H1 (cell line): ENCODE measurements around the gene GPX4. TPM values are rescaled to one million over a fixed set of nuclear protein-coding genes. Genes with fewer than 3 reads are reported as not detected.

Source experiments
- CTCF ChIA-PET: fragments of 300-600 bp; sonication (Branson Sonifier 250); formaldehyde crosslinking; loops from one replicate; lab custom pipeline; 2021; ENCODE audit not compliant: partially characterized antibody; lab: Charles Lee
- POLR2A ChIA-PET: fragments of 300-600 bp; sonication (Branson Sonifier 250); formaldehyde crosslinking; loops from one replicate; lab custom pipeline; 2021; ENCODE audit warnings: inconsistent platforms; ENCODE audit not compliant: partially characterized antibody; lab: Charles Lee
- DNase-seq, 2 experiments: peaks; one replicate each; pipeline versions ENCODE4 v3.0.0 to v3.0.0-alpha.2; 2010 to 2022; ENCODE audit warnings: low spot score in 2 of 2, low read depth in 1 of 2, mixed read lengths in 1 of 2
- FAIRE-seq: peaks from 2 replicates; lab custom pipeline; 2011; peaks lifted over from hg19 to GRCh38; lab: Jason Lieb, UNC
- H2AFZ ChIP-seq: 2 replicates; pipeline ENCODE4 v1.8.1; 2012; ENCODE audit warnings: low read length, inconsistent platforms
- H2AK5ac ChIP-seq: 2 replicates; pipeline ENCODE4 v1.6.1; 2013; ENCODE audit warnings: low read depth, low read length
- H2BK120ac ChIP-seq: replicated peaks from 2 replicates; pipeline ENCODE3; 2013; ENCODE audit warnings: low read depth, low read length, inconsistent platforms
- H2BK12ac ChIP-seq: 2 replicates; pipeline ENCODE4 v1.6.1; 2013; ENCODE audit warnings: low read depth, low read length
- H2BK15ac ChIP-seq: 2 replicates; pipeline ENCODE4 v1.6.1; 2013; ENCODE audit warnings: low read length
- H2BK20ac ChIP-seq: 2 replicates; pipeline ENCODE4 v1.6.1; 2013; ENCODE audit warnings: low read length
- H2BK5ac ChIP-seq: 2 replicates; pipeline ENCODE4 v1.6.1; 2013; ENCODE audit warnings: low read depth, low read length
- H3K14ac ChIP-seq: 2 replicates; pipeline ENCODE4 v1.6.1; 2013; ENCODE audit warnings: inconsistent platforms; ENCODE audit not compliant: insufficient read length
- H3K18ac ChIP-seq: 2 replicates; pipeline ENCODE4 v1.6.1; 2013; ENCODE audit warnings: low read length; ENCODE audit errors: extremely low read depth
- H3K23ac ChIP-seq: 2 replicates; pipeline ENCODE4 v1.6.1; 2013; ENCODE audit warnings: inconsistent platforms; ENCODE audit not compliant: insufficient read length
- H3K23me2 ChIP-seq: 2 replicates; pipeline ENCODE4 v1.6.1; 2013; ENCODE audit warnings: low read depth, low read length
- H3K27ac ChIP-seq: 2 replicates; pipeline ENCODE4 v1.6.1; 2011; ENCODE audit warnings: low read depth, low read length, inconsistent platforms
- H3K27me3 ChIP-seq, 4 experiments: replicated peaks in 1 of 4; 1 replicate in 1 of 4; 2 replicates in 3 of 4; pipeline versions ENCODE4 v1.6.1 to v1.8.1; 2011 to 2013; ENCODE audit warnings: low read length in 3 of 4, mild to moderate bottlenecking in 3 of 4, inconsistent platforms in 2 of 4, mixed read lengths in 2 of 4, moderate library complexity in 1 of 4; ENCODE audit not compliant: control insufficient read depth in 3 of 4, insufficient read depth in 3 of 4; ENCODE audit errors: extremely low read depth in 1 of 4
- H3K36me3 ChIP-seq, 4 experiments: 2 replicates each; pipeline versions ENCODE4 v1.6.1 to v1.8.1; 2011 to 2013; ENCODE audit warnings: mild to moderate bottlenecking in 4 of 4, low read length in 3 of 4, moderate library complexity in 2 of 4, control low read depth in 1 of 4, inconsistent platforms in 1 of 4; ENCODE audit not compliant: insufficient read depth in 4 of 4, control insufficient read depth in 2 of 4
- H3K4ac ChIP-seq: replicated peaks from 2 replicates; pipeline ENCODE3; 2013; ENCODE audit warnings: low read length, low read depth, mixed read lengths, inconsistent platforms; ENCODE audit not compliant: insufficient read length
- H3K4me1 ChIP-seq, 4 experiments: replicated peaks in 1 of 4; 1 replicate in 1 of 4; 2 replicates in 3 of 4; pipeline versions ENCODE4 v1.6.1 to v1.8.1; 2011 to 2013; ENCODE audit warnings: low read length in 3 of 4, inconsistent platforms in 2 of 4, mixed read lengths in 1 of 4; ENCODE audit not compliant: insufficient read depth in 4 of 4, control insufficient read depth in 3 of 4
- H3K4me2 ChIP-seq, 2 experiments: 2 replicates each; pipeline versions ENCODE4 v1.6.1 to v1.8.1; 2011 to 2013; ENCODE audit warnings: low read depth in 2 of 2, low read length in 2 of 2, control low read depth in 1 of 2, inconsistent platforms in 1 of 2, mild to moderate bottlenecking in 1 of 2; ENCODE audit not compliant: insufficient read depth in 1 of 2
- H3K4me3 ChIP-seq, 4 experiments: fragments of 200-600, 300-600 bp in 1 of 4; sonication (generic), shearing (Covaris generic), sonication (Bioruptor Twin) in 1 of 4; 2 replicates each; pipeline versions ENCODE4 v1.5.1 to v1.8.1; 2011 to 2016; ENCODE audit warnings: low read length in 4 of 4, low read depth in 3 of 4, control low read depth in 2 of 4, inconsistent platforms in 2 of 4, mild to moderate bottlenecking in 2 of 4, mixed read lengths in 1 of 4, moderate library complexity in 1 of 4; ENCODE audit not compliant: insufficient read depth in 2 of 4; ENCODE audit errors: extremely low read depth in 1 of 4
- H3K56ac ChIP-seq: replicated peaks from 2 replicates; pipeline ENCODE3; 2013; ENCODE audit warnings: low read depth, mild to moderate bottlenecking, mixed read lengths, low read length, inconsistent platforms; ENCODE audit not compliant: insufficient read length
- H3K79me1 ChIP-seq: 2 replicates; pipeline ENCODE4 v1.6.1; 2013; ENCODE audit warnings: low read depth, low read length, control low read depth
- H3K79me2 ChIP-seq, 2 experiments: 2 replicates each; pipeline versions ENCODE4 v1.6.1 to v1.8.1; 2012 to 2013; ENCODE audit warnings: low read length in 2 of 2, mild to moderate bottlenecking in 2 of 2, inconsistent platforms in 1 of 2; ENCODE audit not compliant: insufficient read depth in 2 of 2, control insufficient read depth in 1 of 2
- H3K9ac ChIP-seq, 4 experiments: replicated peaks in 1 of 4; 1 replicate in 1 of 4; 2 replicates in 3 of 4; pipeline versions ENCODE4 v1.6.1 to v1.8.1; 2011 to 2013; ENCODE audit warnings: low read depth in 3 of 4, low read length in 3 of 4, control low read depth in 2 of 4, mild to moderate bottlenecking in 2 of 4, moderate library complexity in 2 of 4, inconsistent platforms in 1 of 4; ENCODE audit errors: extremely low read depth in 1 of 4
- H3K9me3 ChIP-seq, 2 experiments: 2 replicates each; pipeline versions ENCODE4 v1.6.1 to v1.8.1; 2012 to 2013; ENCODE audit warnings: mild to moderate bottlenecking in 2 of 2, moderate library complexity in 2 of 2, control low read depth in 1 of 2, inconsistent platforms in 1 of 2, low read depth in 1 of 2, low read length in 1 of 2, mixed read lengths in 1 of 2; ENCODE audit not compliant: insufficient read depth in 2 of 2
- H4K20me1 ChIP-seq, 2 experiments: replicated peaks in 1 of 2; 2 replicates each; pipeline versions ENCODE3 to v1.8.1; 2011 to 2013; ENCODE audit warnings: inconsistent platforms in 2 of 2, low read length in 2 of 2, mild to moderate bottlenecking in 1 of 2; ENCODE audit not compliant: insufficient read depth in 2 of 2, control insufficient read depth in 1 of 2
- H4K5ac ChIP-seq: 2 replicates; pipeline ENCODE4 v1.6.1; 2013; ENCODE audit warnings: low read length, low read depth, mixed read lengths, inconsistent platforms; ENCODE audit not compliant: insufficient read length
- H4K8ac ChIP-seq: 2 replicates; pipeline ENCODE4 v1.8.0; 2013; ENCODE audit warnings: mild to moderate bottlenecking, moderate library complexity, low read length, inconsistent platforms; ENCODE audit not compliant: insufficient read depth; ENCODE audit errors: extremely low read depth
- H4K91ac ChIP-seq: replicated peaks from 2 replicates; pipeline ENCODE3; 2013; ENCODE audit warnings: low read length, mixed read lengths, inconsistent platforms; ENCODE audit not compliant: insufficient read length
- BACH1 ChIP-seq: IDR thresholded peaks from 2 replicates; pipeline ENCODE4 v1.6.1; 2012; ENCODE audit warnings: low read length, improper control_type of control experiment
- BCL11A ChIP-seq, 2 experiments: IDR thresholded peaks; one replicate each; pipeline ENCODE4 v1.6.1; 2011; ENCODE audit warnings: low read depth in 2 of 2, low read length in 2 of 2, mild to moderate bottlenecking in 2 of 2
- CEBPB ChIP-seq: IDR thresholded peaks from 2 replicates; pipeline ENCODE4 v1.6.1; 2012; ENCODE audit warnings: low read depth, low read length
- CHD1 ChIP-seq: IDR thresholded peaks from 2 replicates; pipeline ENCODE4 v1.6.1; 2012; ENCODE audit warnings: low read depth, low read length, improper control_type of control experiment
- EZH2 ChIP-seq: fragments of 200-600 bp; sonication (generic); IDR thresholded peaks from 2 replicates; pipeline ENCODE4 v1.7.1; 2012; ENCODE audit warnings: low read depth, mild to moderate bottlenecking, moderate library complexity, low read length, inconsistent platforms; ENCODE audit not compliant: severe bottlenecking
- FOSL1 ChIP-seq: IDR thresholded peaks from 2 replicates; pipeline ENCODE4 v1.6.1; 2011; ENCODE audit warnings: mild to moderate bottlenecking, low read depth, low read length, moderate library complexity; ENCODE audit not compliant: insufficient read depth
- GTF2F1 ChIP-seq: IDR thresholded peaks from 2 replicates; pipeline ENCODE4 v1.6.1; 2012; ENCODE audit warnings: low read depth, low read length, improper control_type of control experiment, borderline replicate concordance
- RNF2 ChIP-seq: fragments of 200-900, 300-1000 bp; sonication (generic); IDR thresholded peaks from 2 replicates; pipeline ENCODE4 v1.7.1; 2016; ENCODE audit warnings: borderline replicate concordance, low read depth, mild to moderate bottlenecking, antibody characterized with exemption, low read length; ENCODE audit not compliant: poor library complexity, severe bottlenecking; ENCODE audit errors: missing control alignments
- TAF1 ChIP-seq: IDR thresholded peaks from 2 replicates; pipeline ENCODE4 v1.6.1; 2011; ENCODE audit warnings: mild to moderate bottlenecking, low read depth, low read length
- TBP ChIP-seq: IDR thresholded peaks from 2 replicates; pipeline ENCODE4 v1.6.1; 2011; ENCODE audit warnings: low read depth, low read length, improper control_type of control experiment
- TEAD4 ChIP-seq: IDR thresholded peaks from 2 replicates; pipeline ENCODE4 v1.6.1; 2012; ENCODE audit warnings: low read depth, low read length, inconsistent platforms, mixed read lengths
- WGBS, 2 experiments: shearing (Covaris generic) in 1 of 2; methylation state at CpG; one replicate each; pipeline versions ENCODE4 v1.1.6 to v1.1.7; 2013 to 2015; ENCODE audit warnings: low lambda C conversion rate in 2 of 2, mixed read lengths in 2 of 2, inconsistent platforms in 1 of 2, low coverage in 1 of 2, missing lambda C conversion rate in 1 of 2; ENCODE audit not compliant: insufficient replicate concordance in 2 of 2, insufficient coverage in 1 of 2, insufficient read length in 1 of 2; ENCODE audit errors: extremely low coverage in 1 of 2, missing lambda C conversion rate in 1 of 2; 5-methylcytosine and 5-hydroxymethylcytosine counted together
- polyA plus RNA-seq, 7 experiments: library from polyadenylated mRNA; depleted of rRNA in 3 of 7; stranded (reverse) in 5 of 7; unstranded in 2 of 7; fragments of >200 nt in 5 of 7; fragments of 200-250 nt in 2 of 7; gene quantifications; 1 replicate in 5 of 7; 2 replicates in 1 of 7; 4 replicates in 1 of 7; pipeline versions ENCODE4 v1.2.1 to v1.2.3, GENCODE V29; 2011 to 2013; ENCODE audit warnings: missing spikeins in 2 of 7, mixed read lengths in 2 of 7
- total RNA-seq: library from RNA; stranded (reverse); fragmentation: NEBNext Ultra II Directional; extraction: Animal tissue kit (Norgen Biotek cat#: 25700); gene quantifications from 2 replicates; pipeline ENCODE4 v1.2.1, GENCODE V29; 2021

GPX4 gene
- total and polyA plus RNA-seq, 2 of the 8 experiments (the other 6 are each of a cell fraction or from before 2014, with no cell fraction given): 342 to 693 TPM

DNA sequence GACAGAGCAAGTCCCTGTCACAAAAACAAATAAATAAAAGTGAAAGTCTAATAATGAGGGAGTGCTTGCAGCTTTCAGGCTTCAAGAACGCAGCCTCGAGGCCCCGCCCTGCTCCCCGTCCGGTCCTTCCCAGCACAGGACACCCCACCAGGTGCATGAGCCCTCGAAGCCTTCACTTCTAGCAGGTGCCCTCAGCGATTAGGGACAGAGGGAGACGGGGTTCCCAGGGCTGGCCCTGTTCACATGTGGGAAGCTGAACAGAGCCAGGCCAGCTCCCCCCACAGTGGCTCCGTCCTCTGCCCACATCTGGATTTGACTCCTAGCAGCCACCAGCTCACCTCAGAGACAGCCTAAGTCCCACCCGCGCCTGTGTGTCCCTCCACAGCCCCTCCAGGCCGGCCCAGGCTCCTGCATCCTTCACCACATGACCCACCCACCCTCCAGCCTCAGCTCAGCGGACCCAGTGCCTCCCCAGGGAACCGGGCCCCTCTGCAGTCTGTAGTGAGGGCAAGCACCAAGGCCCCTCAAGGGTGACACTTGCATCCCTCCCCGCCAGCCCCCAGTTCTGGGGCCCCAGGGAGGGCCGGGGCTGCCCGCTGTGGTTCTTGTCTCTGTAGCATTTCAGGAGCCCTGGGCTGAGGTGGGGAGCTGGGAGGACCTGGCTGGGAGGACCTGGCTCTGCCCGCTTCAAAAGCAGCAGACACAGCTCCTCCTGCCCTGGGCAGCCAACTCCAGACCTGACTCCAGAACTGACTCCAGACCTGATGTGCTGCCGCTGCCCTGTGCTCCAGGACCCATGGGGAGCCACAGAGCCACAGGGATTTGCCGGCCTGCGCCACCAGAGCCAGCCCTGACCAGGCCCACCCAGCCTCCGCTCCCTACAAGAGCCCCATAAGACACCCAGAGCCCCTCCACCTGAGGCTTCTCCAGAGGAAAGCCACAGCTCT lies 27.2 kb downstream of the GPX4 start:
- H3K9ac ChIP-seq: no peak overlapping the region
- ChIA-PET CTCF (interaction anchor here (0.7 to 4.5 kb wide), 13 partner anchors 9 to 195 kb away, joined by 3 to 24 read pairs (median 3); no protein-coding TSS in a partner anchor), POLR2A (interaction anchor here (1.2 to 1.7 kb wide), 3 partner anchors 15 to 37 kb away, joined by 3 to 10 read pairs (median 5); no protein-coding TSS in a partner anchor)
- H4K5ac ChIP-seq: no peak overlapping the region
- WGBS, 2 experiments: 89% methylated on average over 22 of the region's 22 CpGs; no CpG with 5 or more reads in 1 of the 2 experiments
- H3K27me3 ChIP-seq: no peaks in the 10 kb centered on the region
- no peak overlapping the region for H2BK5ac ChIP-seq
- H2BK20ac ChIP-seq: no peak overlapping the region
- H2BK15ac ChIP-seq: no peak overlapping the region
- no peak overlapping the region; the same call in 1 of the 2 replicates for H3K27ac ChIP-seq
- H3K18ac ChIP-seq: peak overlapping the region; percentile 19; the same call in 1 of the 2 replicates
- H4K20me1 ChIP-seq: peaks cover 4 to 12% of the 10 kb centered on the region in 2 experiments
- no peak for DNase-seq
- H3K56ac ChIP-seq: no peak overlapping the region
- H3K4me2 ChIP-seq: peak overlapping the region; percentile 52 to 67
- H3K4ac ChIP-seq: no peak overlapping the region
- peak overlapping the region in 1 of 4 experiments; percentile 52; a peak in 2 of 8 replicates for H3K4me3 ChIP-seq
- H2BK12ac ChIP-seq: no peak overlapping the region
- H3K79me2 ChIP-seq: no peaks in the 10 kb centered on the region; a peak in 1 of 4 replicates
- H3K36me3 ChIP-seq: peaks cover 2 to 12% (median 4%) of the 10 kb centered on the region in 4 experiments; a peak in 4 of 8 replicates
- H3K23me2 ChIP-seq: peaks cover 4% of the 10 kb centered on the region; the same call in 1 of the 2 replicates
- peak overlapping the region; percentile 16 for H4K91ac ChIP-seq
- FAIRE-seq: no peak
- H4K8ac ChIP-seq: no peak overlapping the region
- no peak overlapping the region for H3K23ac ChIP-seq
- H2AK5ac ChIP-seq: no peak overlapping the region
- H3K79me1 ChIP-seq: peaks cover 14% of the 10 kb centered on the region
- H3K14ac ChIP-seq: no peak overlapping the region
- no peak overlapping the region for H2BK120ac ChIP-seq
- no peaks in the 10 kb centered on the region for H3K9me3 ChIP-seq
- TF ChIP-seq RNF2: no peak
- no peak for TF ChIP-seq GTF2F1
- no peak for TF ChIP-seq BACH1
- no peak for TF ChIP-seq CEBPB
- TF ChIP-seq BCL11A (IDR thresholded peaks at IDR 0.05; ENCODE audit: low read depth in 2 of 2, low read length in 2 of 2): no peak
- TF ChIP-seq TAF1: no peak
- TF ChIP-seq FOSL1: no peak
- TF ChIP-seq TEAD4: no peak
- TF ChIP-seq CHD1: no peak
- no peak for TF ChIP-seq EZH2
- no peak for TF ChIP-seq TBP
- H3K4me1 ChIP-seq: peaks cover 0 to 14% (median 7%) of the 10 kb centered on the region in 4 experiments; a peak in 6 of 7 replicates
- no peak overlapping the region for H2AFZ ChIP-seq
